Liver (tissue), 9 donors: ENCODE data around the gene PARD6B. TPM values are rescaled to one million over a fixed set of nuclear protein-coding genes. Genes with fewer than 3 reads are reported as not detected.

Source experiments
- DNase-seq: peaks from one replicate; pipeline ENCODE4 v3.0.0-alpha.2; 2017; ENCODE audit warnings: low spot score
- H3K27ac ChIP-seq, 2 donors: one replicate each; pipeline ENCODE4 v1.7.0; 2013; ENCODE audit warnings: inconsistent platforms in 2 of 2, low read length in 2 of 2, control low read depth in 1 of 2, low read depth in 1 of 2, mild to moderate bottlenecking in 1 of 2
- H3K27me3 ChIP-seq, 4 donors: one replicate each; pipeline versions ENCODE4 v1.6.1 to v1.7.0; 2013; ENCODE audit warnings: low read length in 3 of 4, inconsistent platforms in 1 of 4, mild to moderate bottlenecking in 1 of 4, moderate library complexity in 1 of 4; ENCODE audit not compliant: control insufficient read depth in 4 of 4, insufficient read depth in 4 of 4
- H3K36me3 ChIP-seq, 4 donors: one replicate each; pipeline versions ENCODE4 v1.6.1 to v1.7.0; 2013; ENCODE audit warnings: low read length in 3 of 4, mild to moderate bottlenecking in 3 of 4, low read depth in 1 of 4, moderate library complexity in 1 of 4; ENCODE audit not compliant: control insufficient read depth in 4 of 4, insufficient read depth in 3 of 4
- H3K4me1 ChIP-seq, 4 donors: one replicate each; pipeline versions ENCODE4 v1.6.1 to v1.7.0; 2013; ENCODE audit warnings: low read length in 3 of 4, mild to moderate bottlenecking in 3 of 4, moderate library complexity in 1 of 4; ENCODE audit not compliant: control insufficient read depth in 4 of 4, insufficient read depth in 4 of 4
- H3K4me3 ChIP-seq, 3 donors: one replicate each; pipeline versions ENCODE4 v1.6.1 to v1.7.0; 2013; ENCODE audit warnings: low read length in 3 of 3, control low read depth in 1 of 3, low read depth in 1 of 3, mild to moderate bottlenecking in 1 of 3
- H3K9ac ChIP-seq, 2 donors: one replicate each; pipeline ENCODE4 v1.7.0; 2013; ENCODE audit warnings: low read length in 2 of 2, mild to moderate bottlenecking in 2 of 2, moderate library complexity in 2 of 2, control low read depth in 1 of 2, low read depth in 1 of 2
- H3K9me3 ChIP-seq, 4 donors: one replicate each; pipeline versions ENCODE4 v1.6.1 to v1.7.0; 2013; ENCODE audit warnings: low read length in 3 of 4; ENCODE audit not compliant: control insufficient read depth in 4 of 4
- CTCF ChIP-seq: fragments of 150-350 bp; IDR thresholded peaks from 2 replicates; pipeline ENCODE4 v1.5.1; 2017; ENCODE audit warnings: improper control_type of control experiment, low read depth, low read length; ENCODE audit not compliant: missing input control
- EGR1 ChIP-seq, 2 donors: IDR thresholded peaks; 2 replicates each; pipeline ENCODE4 v1.6.1; 2016 to 2018; ENCODE audit warnings: antibody characterized with exemption in 2 of 2, low read depth in 2 of 2
- FOXA2 ChIP-seq: IDR thresholded peaks from 2 replicates; pipeline ENCODE4 v1.6.1; 2016; ENCODE audit warnings: antibody characterized with exemption
- GABPA ChIP-seq, 2 donors: IDR thresholded peaks in 1 of 2; conservative IDR thresholded peaks in 1 of 2; 2 replicates each; pipeline ENCODE4 v1.6.1; 2016; ENCODE audit warnings: antibody characterized with exemption in 2 of 2, mild to moderate bottlenecking in 1 of 2, moderate library complexity in 1 of 2
- HNF4A ChIP-seq, 2 donors: conservative IDR thresholded peaks; 2 replicates each; pipeline ENCODE4 v1.6.1; 2016; ENCODE audit warnings: antibody characterized with exemption in 2 of 2, mild to moderate bottlenecking in 2 of 2
- HNF4G ChIP-seq: IDR thresholded peaks from 2 replicates; pipeline ENCODE4 v1.6.1; 2016; ENCODE audit warnings: antibody characterized with exemption
- JUND ChIP-seq, 2 donors: IDR thresholded peaks; 2 replicates each; pipeline ENCODE4 v1.6.1; 2016; ENCODE audit warnings: antibody characterized with exemption in 2 of 2
- MAX ChIP-seq: IDR thresholded peaks from 2 replicates; pipeline ENCODE4 v1.6.1; 2016; ENCODE audit warnings: antibody characterized with exemption
- RAD21 ChIP-seq, 2 donors: IDR thresholded peaks; 2 replicates each; pipeline ENCODE4 v1.6.1; 2016; ENCODE audit warnings: antibody characterized with exemption in 2 of 2, mild to moderate bottlenecking in 2 of 2
- SP1 ChIP-seq: IDR thresholded peaks from 2 replicates; pipeline ENCODE4 v1.6.1; 2018; ENCODE audit warnings: antibody characterized with exemption, mild to moderate bottlenecking
- TAF1 ChIP-seq: conservative IDR thresholded peaks from 2 replicates; pipeline ENCODE4 v1.6.1; 2016; ENCODE audit warnings: antibody characterized with exemption, mild to moderate bottlenecking
- YY1 ChIP-seq: IDR thresholded peaks from 2 replicates; pipeline ENCODE4 v1.6.1; 2016; ENCODE audit warnings: antibody characterized with exemption, mild to moderate bottlenecking
- WGBS: extraction: QIAGEN DNeasy Blood & Tissue Kit; methylation state at CpG from one replicate; pipeline ENCODE4 v1.1.7; 2013; 5-methylcytosine and 5-hydroxymethylcytosine counted together
- polyA plus RNA-seq, 2 donors: library from polyadenylated mRNA; stranded (reverse) in 1 of 2; unstranded in 1 of 2; fragments of 200-250 nt in 1 of 2; fragments of >200 nt in 1 of 2; fragmentation: Nextera tagmentation in 1 of 2; extraction: Ambion mirVana in 1 of 2; gene quantifications; one replicate each; pipeline versions ENCODE4 v1.2.1 to v1.2.3, GENCODE V29; 2013 to 2015
- total RNA-seq, 2 donors: library from RNA; depleted of rRNA; stranded (reverse); fragments of >200 nt; gene quantifications; one replicate each; pipeline ENCODE4 v1.2.3, GENCODE V29; 2014
- TF ChIP-seq, protein P1 (sequence below): IDR thresholded peaks from 2 replicates; pipeline ENCODE4 v1.6.1; 2016; ENCODE audit warnings: antibody characterized with exemption, mild to moderate bottlenecking
- donor health status: healthy.
- donor health status: healthy.
- donor health status: healthy.
- donor health status: healthy.
- donor health status: healthy.

Gene PARD6B
- total and polyA plus RNA-seq, 4 donors = 1.2 to 8.8 (median 5.9) TPM

DNA sequence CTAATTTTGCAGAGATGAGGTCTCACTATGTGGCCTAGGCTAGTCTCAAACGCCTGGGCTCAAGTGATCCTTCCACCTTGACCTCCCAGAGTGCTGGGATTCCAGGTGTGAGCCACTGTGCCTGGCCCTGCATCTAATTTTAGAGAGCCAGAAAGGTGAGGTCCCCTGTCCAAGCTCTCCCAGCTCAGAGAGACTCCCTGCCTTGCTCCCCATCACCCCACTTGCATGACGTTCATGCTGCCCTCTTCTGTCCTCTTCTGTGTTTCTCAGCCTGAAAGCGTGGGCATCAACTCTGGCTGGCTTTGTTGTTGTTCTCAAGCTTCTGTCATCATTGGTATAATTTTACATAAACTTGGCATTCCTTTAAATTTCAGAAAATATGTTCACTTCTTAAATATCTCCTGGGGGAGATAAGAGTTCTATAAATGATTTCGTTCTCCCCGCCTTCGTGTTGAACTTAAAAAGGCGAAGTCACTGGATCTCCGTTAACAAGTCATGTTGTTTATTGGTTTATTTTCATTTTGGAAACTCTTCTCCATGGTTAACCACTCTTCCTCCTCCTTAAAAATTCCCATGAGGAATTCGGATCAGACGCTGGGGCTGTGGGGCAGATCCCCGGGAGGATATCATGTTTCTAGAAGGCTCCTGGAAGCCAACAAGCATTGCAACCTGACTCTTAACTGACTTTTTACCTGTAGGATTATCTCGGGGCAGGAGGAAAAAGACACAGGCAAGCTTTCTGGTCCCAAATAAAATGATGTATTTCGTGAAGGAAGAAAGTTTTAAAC, 13.2 kb upstream of the PARD6B start:
- no peaks in the 10 kb centered on the region for H3K36me3 ChIP-seq
- DNase-seq = no peak
- H3K9me3 ChIP-seq = no peaks in the 10 kb centered on the region
- H3K27me3 ChIP-seq = no peaks in the 10 kb centered on the region
- 77% methylated on average over 13 of the region's 13 CpGs for WGBS
- H3K9ac ChIP-seq = no peak overlapping the region
- no peak overlapping the region for H3K27ac ChIP-seq
- TF ChIP-seq RAD21 (IDR thresholded peaks at IDR 0.05) = peak in 1 of 2 donors; percentile 7
- TF ChIP-seq, protein P1, sequence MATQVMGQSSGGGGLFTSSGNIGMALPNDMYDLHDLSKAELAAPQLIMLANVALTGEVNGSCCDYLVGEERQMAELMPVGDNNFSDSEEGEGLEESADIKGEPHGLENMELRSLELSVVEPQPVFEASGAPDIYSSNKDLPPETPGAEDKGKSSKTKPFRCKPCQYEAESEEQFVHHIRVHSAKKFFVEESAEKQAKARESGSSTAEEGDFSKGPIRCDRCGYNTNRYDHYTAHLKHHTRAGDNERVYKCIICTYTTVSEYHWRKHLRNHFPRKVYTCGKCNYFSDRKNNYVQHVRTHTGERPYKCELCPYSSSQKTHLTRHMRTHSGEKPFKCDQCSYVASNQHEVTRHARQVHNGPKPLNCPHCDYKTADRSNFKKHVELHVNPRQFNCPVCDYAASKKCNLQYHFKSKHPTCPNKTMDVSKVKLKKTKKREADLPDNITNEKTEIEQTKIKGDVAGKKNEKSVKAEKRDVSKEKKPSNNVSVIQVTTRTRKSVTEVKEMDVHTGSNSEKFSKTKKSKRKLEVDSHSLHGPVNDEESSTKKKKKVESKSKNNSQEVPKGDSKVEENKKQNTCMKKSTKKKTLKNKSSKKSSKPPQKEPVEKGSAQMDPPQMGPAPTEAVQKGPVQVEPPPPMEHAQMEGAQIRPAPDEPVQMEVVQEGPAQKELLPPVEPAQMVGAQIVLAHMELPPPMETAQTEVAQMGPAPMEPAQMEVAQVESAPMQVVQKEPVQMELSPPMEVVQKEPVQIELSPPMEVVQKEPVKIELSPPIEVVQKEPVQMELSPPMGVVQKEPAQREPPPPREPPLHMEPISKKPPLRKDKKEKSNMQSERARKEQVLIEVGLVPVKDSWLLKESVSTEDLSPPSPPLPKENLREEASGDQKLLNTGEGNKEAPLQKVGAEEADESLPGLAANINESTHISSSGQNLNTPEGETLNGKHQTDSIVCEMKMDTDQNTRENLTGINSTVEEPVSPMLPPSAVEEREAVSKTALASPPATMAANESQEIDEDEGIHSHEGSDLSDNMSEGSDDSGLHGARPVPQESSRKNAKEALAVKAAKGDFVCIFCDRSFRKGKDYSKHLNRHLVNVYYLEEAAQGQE = no peak
- no peak overlapping the region for H3K4me3 ChIP-seq
- peaks cover 0 to 5% (median 0%) of the 10 kb centered on the region in 4 donors for H3K4me1 ChIP-seq

- WGBS = 95% methylated on average over 4 of the region's 4 CpGs
- DNase-seq = no peak
- no peak for TF ChIP-seq SP1
- no peak for TF ChIP-seq HNF4A (conservative IDR thresholded peaks at IDR 0.05)
- no peak for TF ChIP-seq JUND (IDR thresholded peaks at IDR 0.05)
- Histone ChIP-seq H3K36me3 (no peaks in the 10 kb centered on the region), H3K9me3 (no peaks in the 10 kb centered on the region), H3K27me3 (no peaks in the 10 kb centered on the region), H3K9ac (no peak overlapping the region), H3K4me3 (no peak overlapping the region), H3K4me1 (no peaks in the 10 kb centered on the region), H3K27ac (no peak overlapping the region)
Measured at GRCh38 chr20:50719328-50719727, 12.1 kb upstream of the PARD6B start.

DNA sequence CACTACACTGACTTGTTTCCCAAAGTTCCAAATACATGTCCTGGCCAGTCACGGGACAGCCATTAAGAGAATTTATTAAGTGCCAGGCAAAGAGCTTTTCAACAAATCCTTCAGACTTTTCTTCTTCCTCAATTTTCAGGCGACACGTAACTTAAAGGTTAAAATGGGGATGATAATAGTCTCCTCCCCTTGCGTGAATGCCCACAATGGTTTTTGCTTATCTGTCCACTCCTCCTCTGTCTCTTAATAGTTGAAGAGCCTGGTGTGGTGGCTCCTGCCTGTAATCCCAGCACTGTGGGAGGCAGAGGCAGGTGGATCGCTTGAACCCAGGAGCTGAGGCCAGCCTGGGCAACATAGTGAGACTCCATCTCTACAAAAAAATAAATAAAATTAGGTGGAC, 11.4 kb upstream of the PARD6B start:
- Histone ChIP-seq H3K4me3 (no peak overlapping the region), H3K4me1 (no peaks in the 10 kb centered on the region), H3K36me3 (no peaks in the 10 kb centered on the region), H3K27me3 (no peaks in the 10 kb centered on the region), H3K9ac (no peak overlapping the region), H3K9me3 (no peaks in the 10 kb centered on the region), H3K27ac (no peak overlapping the region)
- 93% methylated on average over 5 of the region's 5 CpGs for whole genome bisulfite sequencing
- no peak for DNase-seq
- TF ChIP-seq TAF1 (no peak), GABPA (IDR thresholded peaks at IDR 0.05 in 1 of 2, conservative IDR thresholded peaks at IDR 0.05 in 1 of 2) (no peak), CTCF (no peak), HNF4G (no peak), MAX (no peak), YY1 (no peak), FOXA2 (no peak), JUND (IDR thresholded peaks at IDR 0.05) (no peak), SP1 (no peak), EGR1 (IDR thresholded peaks at IDR 0.05; ENCODE audit: low read depth in 2 of 2) (no peak)
- TF ChIP-seq, protein P1 = no peak
